ENCODE measurements around the gene MPRIP. TPM values are rescaled to one million over a fixed set of nuclear protein-coding genes. Genes with fewer than 3 reads are reported as not detected.
A peak's percentile ranks its signal among the peaks of the same experiment; 100 is the strongest.

Gene MPRIP
- total RNA-seq, 1 experiment from 2014 or later = 132 TPM

DNA sequence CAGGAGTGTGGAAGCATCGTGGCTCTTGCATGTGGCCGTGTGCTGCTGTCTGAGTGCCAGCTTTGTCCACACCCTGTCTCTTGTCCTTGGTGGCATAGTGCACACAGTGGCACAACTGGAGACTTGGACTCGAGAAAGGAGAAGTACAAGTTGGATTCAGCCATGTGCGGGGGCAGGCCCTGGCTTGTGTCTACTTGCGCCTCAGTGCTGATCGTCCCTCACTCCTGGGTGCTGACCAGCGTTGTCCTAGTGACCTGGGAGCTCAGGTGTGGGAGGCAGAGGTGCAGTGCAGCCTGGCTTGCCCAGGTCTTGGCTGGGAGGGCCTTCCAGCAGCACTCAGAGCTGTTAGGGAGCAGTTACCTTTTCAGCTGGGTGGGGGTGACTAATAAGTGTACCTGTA is 20.6 kb downstream of the MPRIP start:
- no peaks in the 10 kb centered on the region for H3K27me3 Mint-ChIP-seq (ENCODE audit: low read depth)
- Histone ChIP-seq H3K27ac (ENCODE audit: insufficient read length, low read depth, low read length) (no peak overlapping the region), H3K9ac (ENCODE audit: extremely low read depth, insufficient read length, low read length) (no peak overlapping the region), H4K20me1 (ENCODE audit: control insufficient read depth, insufficient read depth, insufficient read length) (no peaks in the 10 kb centered on the region), H3K14ac (ENCODE audit: insufficient read depth, low read length) (no peak overlapping the region), H3K4me1 (ENCODE audit: insufficient read depth, low read length) (no peaks in the 10 kb centered on the region; the same call in 1 of the 2 replicates), H3K79me2 (ENCODE audit: insufficient read depth, low read length) (peaks cover 1% of the 10 kb centered on the region; the same call in 1 of the 2 replicates), H2AK5ac (ENCODE audit: insufficient read length, low read length) (no peak overlapping the region), H2BK5ac (ENCODE audit: insufficient read length, low read length) (no peak overlapping the region), H4K8ac (replicated peaks; ENCODE audit: insufficient read length, low read depth, low read length) (no peak overlapping the region), H2BK120ac (ENCODE audit: low read depth, low read length, poor library complexity, severe bottlenecking) (no peak overlapping the region), H2BK12ac (ENCODE audit: insufficient read length, low read depth, low read length) (no peak overlapping the region), H4K5ac (ENCODE audit: insufficient read length, low read depth, low read length) (no peak overlapping the region), H2BK20ac (ENCODE audit: low read depth, low read length, poor library complexity, severe bottlenecking) (no peak overlapping the region), H3K4me2 (ENCODE audit: insufficient read depth, insufficient read length, low read length) (no peak overlapping the region), H3K9me3 (ENCODE audit: control insufficient read depth, low read depth, low read length) (no peaks in the 10 kb centered on the region), H2AFZ (ENCODE audit: low read length) (no peak overlapping the region), H2BK15ac (ENCODE audit: low read depth, low read length) (no peak overlapping the region), H3T11ph (ENCODE audit: low read length) (no peak overlapping the region), H3K4ac (ENCODE audit: low read depth, low read length) (no peak overlapping the region), H3K56ac (ENCODE audit: insufficient read length, low read depth, low read length) (no peak overlapping the region), H3K79me1 (ENCODE audit: insufficient read depth, low read depth, low read length, poor library complexity, severe bottlenecking) (peaks cover 8% of the 10 kb centered on the region), H3K27me3 (ENCODE audit: insufficient read depth, low read length) (no peaks in the 10 kb centered on the region), H4K91ac (ENCODE audit: insufficient read length, low read depth, low read length) (no peak overlapping the region), H3K18ac (ENCODE audit: insufficient read length, low read depth, low read length) (no peak overlapping the region), H3K23me2 (ENCODE audit: insufficient read length, low read depth, low read length, poor library complexity, severe bottlenecking) (no peaks in the 10 kb centered on the region), H3K23ac (ENCODE audit: insufficient read length, low read depth, low read length) (no peak overlapping the region)
- no peaks in the 10 kb centered on the region for H3K9me3 Mint-ChIP-seq
- DNase-seq = peak; percentile 38
- no CpG with 5 or more reads among the region's 7 CpGs for WGBS (ENCODE audit: extremely low coverage, insufficient read length, low lambda C conversion rate)
- peak overlapping the region in 2 of 3 experiments; percentile 17 to 59; a peak in 2 of 7 replicates for H3K27ac Mint-ChIP-seq
- peaks cover 0 to 1% (median 0%) of the 10 kb centered on the region in 3 experiments; a peak in 1 of 7 replicates for H3K36me3 Mint-ChIP-seq (ENCODE audit: insufficient read depth in 1 of 3, low read depth in 3 of 3)
- no peak overlapping the region for H3K4me3 Mint-ChIP-seq
- TF ChIP-seq, protein P1, sequence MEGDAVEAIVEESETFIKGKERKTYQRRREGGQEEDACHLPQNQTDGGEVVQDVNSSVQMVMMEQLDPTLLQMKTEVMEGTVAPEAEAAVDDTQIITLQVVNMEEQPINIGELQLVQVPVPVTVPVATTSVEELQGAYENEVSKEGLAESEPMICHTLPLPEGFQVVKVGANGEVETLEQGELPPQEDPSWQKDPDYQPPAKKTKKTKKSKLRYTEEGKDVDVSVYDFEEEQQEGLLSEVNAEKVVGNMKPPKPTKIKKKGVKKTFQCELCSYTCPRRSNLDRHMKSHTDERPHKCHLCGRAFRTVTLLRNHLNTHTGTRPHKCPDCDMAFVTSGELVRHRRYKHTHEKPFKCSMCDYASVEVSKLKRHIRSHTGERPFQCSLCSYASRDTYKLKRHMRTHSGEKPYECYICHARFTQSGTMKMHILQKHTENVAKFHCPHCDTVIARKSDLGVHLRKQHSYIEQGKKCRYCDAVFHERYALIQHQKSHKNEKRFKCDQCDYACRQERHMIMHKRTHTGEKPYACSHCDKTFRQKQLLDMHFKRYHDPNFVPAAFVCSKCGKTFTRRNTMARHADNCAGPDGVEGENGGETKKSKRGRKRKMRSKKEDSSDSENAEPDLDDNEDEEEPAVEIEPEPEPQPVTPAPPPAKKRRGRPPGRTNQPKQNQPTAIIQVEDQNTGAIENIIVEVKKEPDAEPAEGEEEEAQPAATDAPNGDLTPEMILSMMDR (conservative IDR thresholded peaks at IDR 0.05) = no peak
- H3K4me1 Mint-ChIP-seq = peaks cover 2 to 3% of the 10 kb centered on the region in 2 experiments; a peak in 2 of 4 replicates

Measured in H9 (cell line).